WTC11 (cell line): ENCODE results near the gene ZMYND8. TPM values are rescaled to one million over a fixed set of nuclear protein-coding genes. Genes with fewer than 3 reads are reported as not detected.

Experiments used
- ATAC-seq: fragments of 200-7000 bp; cut with Tn5 transposase; 2 replicates; pipeline ENCODE4 v1.10.0; 2021; ENCODE audit warnings: mild to moderate bottlenecking, moderate library complexity
- CTCF ChIA-PET: fragments of 300-600 bp; sonication (Branson Sonifier 250); formaldehyde crosslinking; loops from one replicate; lab custom pipeline; 2021; ENCODE audit warnings: antibody characterized with exemption; lab: Charles Lee
- POLR2A ChIA-PET: fragments of 350-600 bp; sonication (Branson Sonifier 250); formaldehyde crosslinking; loops from one replicate; lab custom pipeline; 2021; ENCODE audit warnings: antibody characterized with exemption; lab: Charles Lee
- DNase-seq: peaks from one replicate; pipeline ENCODE4 v3.0.0; 2021; ENCODE audit warnings: low spot score
- H3K27ac Mint-ChIP-seq: 2 replicates; pipeline ENCODE4 v1.8.0; 2021; ENCODE audit warnings: mixed read lengths
- H3K27me3 Mint-ChIP-seq: 2 replicates; pipeline ENCODE4 v1.8.0; 2021; ENCODE audit warnings: low read depth, mild to moderate bottlenecking, moderate library complexity, mixed read lengths
- H3K36me3 Mint-ChIP-seq: 2 replicates; pipeline ENCODE4 v1.8.0; 2021; ENCODE audit warnings: mixed read lengths
- H3K4me1 Mint-ChIP-seq: 2 replicates; pipeline ENCODE4 v1.8.0; 2022; ENCODE audit warnings: mixed read lengths
- H3K4me3 Mint-ChIP-seq: 2 replicates; pipeline ENCODE4 v1.8.0; 2021; ENCODE audit warnings: mild to moderate bottlenecking, moderate library complexity, mixed read lengths
- H3K9me3 Mint-ChIP-seq: 2 replicates; pipeline ENCODE4 v1.8.0; 2021; ENCODE audit warnings: mixed read lengths
- ATF1 ChIP-seq: sonication (generic); formaldehyde crosslinking; IDR thresholded peaks from 2 replicates; pipeline ENCODE4 v1.8.1; 2023; ENCODE audit warnings: mild to moderate bottlenecking, moderate library complexity, missing genetic modification reagents
- CBFB ChIP-seq: sonication (generic); formaldehyde crosslinking; IDR thresholded peaks from 2 replicates; pipeline ENCODE4 v1.8.1; 2022; ENCODE audit warnings: mild to moderate bottlenecking, low read depth, missing genetic modification reagents
- CREM ChIP-seq: sonication (generic); formaldehyde crosslinking; IDR thresholded peaks from 2 replicates; pipeline ENCODE4 v1.8.1; 2022; ENCODE audit warnings: mild to moderate bottlenecking, missing genetic modification reagents, moderate library complexity
- E2F4 ChIP-seq: sonication (generic); formaldehyde crosslinking; IDR thresholded peaks from 2 replicates; pipeline ENCODE4 v1.8.1; 2022; ENCODE audit warnings: low read depth, mild to moderate bottlenecking, moderate library complexity, missing genetic modification reagents, borderline replicate concordance
- ERG ChIP-seq: fragments of 250-450 bp; sonication (Bioruptor Pico); IDR thresholded peaks from 2 replicates; pipeline ENCODE4 v1.8.0; 2021; ENCODE audit warnings: mild to moderate bottlenecking
- FOXK1 ChIP-seq: sonication (generic); formaldehyde crosslinking; IDR thresholded peaks from 2 replicates; pipeline ENCODE4 v1.8.0; 2022; ENCODE audit warnings: mild to moderate bottlenecking, moderate library complexity, missing genetic modification reagents
- FOXP4 ChIP-seq: sonication (generic); formaldehyde crosslinking; IDR thresholded peaks from 2 replicates; pipeline ENCODE4 v1.8.0; 2022; ENCODE audit warnings: mild to moderate bottlenecking, missing genetic modification reagents
- GTF2I ChIP-seq: fragments of 250-450 bp; sonication (Bioruptor Pico); conservative IDR thresholded peaks from 2 replicates; pipeline ENCODE4 v1.4.0; 2021; ENCODE audit warnings: mild to moderate bottlenecking
- HMGA2 ChIP-seq: fragments of 250-450 bp; sonication (Bioruptor Pico); IDR thresholded peaks from 2 replicates; pipeline ENCODE4 v1.4.0; 2021; ENCODE audit warnings: mild to moderate bottlenecking, moderate library complexity
- JAZF1 ChIP-seq: fragments of 250-450 bp; sonication (Bioruptor Pico); IDR thresholded peaks from 2 replicates; pipeline ENCODE4 v1.9.0; 2021; ENCODE audit warnings: moderate library complexity, mild to moderate bottlenecking, inconsistent platforms
- JUN ChIP-seq: sonication (generic); formaldehyde crosslinking; IDR thresholded peaks from 2 replicates; pipeline ENCODE4 v1.8.0; 2023; ENCODE audit warnings: mild to moderate bottlenecking, missing genetic modification reagents
- KAT7 ChIP-seq: sonication (generic); formaldehyde crosslinking; IDR thresholded peaks from 2 replicates; pipeline ENCODE4 v1.8.1; 2023; ENCODE audit warnings: missing genetic modification reagents, mild to moderate bottlenecking, borderline replicate concordance
- MYBL2 ChIP-seq: sonication (generic); formaldehyde crosslinking; IDR thresholded peaks from 2 replicates; pipeline ENCODE4 v1.8.1; 2023; ENCODE audit warnings: mild to moderate bottlenecking, moderate library complexity, missing genetic modification reagents
- NFYB ChIP-seq: sonication (generic); formaldehyde crosslinking; conservative IDR thresholded peaks from 2 replicates; pipeline ENCODE4 v1.8.0; 2022; ENCODE audit warnings: low read depth, missing genetic modification reagents
- NR1H2 ChIP-seq: sonication (generic); formaldehyde crosslinking; IDR thresholded peaks from 2 replicates; pipeline ENCODE4 v1.9.0; 2021; ENCODE audit warnings: mild to moderate bottlenecking, moderate library complexity, missing genetic modification reagents
- NR2C2 ChIP-seq: sonication (generic); formaldehyde crosslinking; IDR thresholded peaks from 2 replicates; pipeline ENCODE4 v1.8.0; 2022; ENCODE audit warnings: mild to moderate bottlenecking, missing genetic modification reagents
- RORB ChIP-seq: fragments of 250-450 bp; sonication (Bioruptor Pico); IDR thresholded peaks from 2 replicates; pipeline ENCODE4 v1.9.0; 2021; ENCODE audit warnings: mild to moderate bottlenecking
- TEAD1 ChIP-seq: sonication (generic); formaldehyde crosslinking; IDR thresholded peaks from 2 replicates; pipeline ENCODE4 v1.8.0; 2022; ENCODE audit warnings: mild to moderate bottlenecking, missing genetic modification reagents
- ZNF121 ChIP-seq: sonication (generic); formaldehyde crosslinking; IDR thresholded peaks from 2 replicates; pipeline ENCODE4 v1.8.0; 2023; ENCODE audit warnings: missing genetic modification reagents
- ZNF219 ChIP-seq: sonication (generic); formaldehyde crosslinking; IDR thresholded peaks from 2 replicates; pipeline ENCODE4 v1.8.0; 2023; ENCODE audit warnings: missing genetic modification reagents, mild to moderate bottlenecking, borderline replicate concordance
- ZNF281 ChIP-seq: sonication (generic); formaldehyde crosslinking; IDR thresholded peaks from 2 replicates; pipeline ENCODE4 v1.8.0; 2023; ENCODE audit warnings: mild to moderate bottlenecking, missing genetic modification reagents
- ZNF416 ChIP-seq: fragments of 250-450 bp; sonication (Bioruptor Pico); IDR thresholded peaks from 2 replicates; pipeline ENCODE4 v1.9.0; 2021; ENCODE audit warnings: mild to moderate bottlenecking, inconsistent platforms
- ZNF671 ChIP-seq: fragments of 250-450 bp; sonication (Bioruptor Pico); IDR thresholded peaks from 2 replicates; pipeline ENCODE4 v1.8.0; 2021; ENCODE audit warnings: mild to moderate bottlenecking
- total RNA-seq: library from RNA; stranded (reverse); gene quantifications from 3 replicates; pipeline ENCODE4 v1.2.3, GENCODE V29; 2021
- TF ChIP-seq, protein P1 (sequence below): sonication (generic); formaldehyde crosslinking; conservative IDR thresholded peaks from 2 replicates; pipeline ENCODE4 v1.8.1; 2022; ENCODE audit warnings: mild to moderate bottlenecking, missing genetic modification reagents
- TF ChIP-seq, protein P2 (sequence below): sonication (generic); formaldehyde crosslinking; IDR thresholded peaks from 2 replicates; pipeline ENCODE4 v1.8.0; 2023; ENCODE audit warnings: missing genetic modification reagents

ZMYND8 gene
- total RNA-seq, 1 experiment from 2014 or later, result 114 TPM

GRCh38 chr20:47311967-47312681 lies 44.4 kb downstream of the ZMYND8 start:
- Mint-ChIP-seq H3K9me3 (no peaks in the 10 kb centered on the region), H3K4me1 (peaks cover 70% of the 10 kb centered on the region), H3K27me3 (no peaks in the 10 kb centered on the region), H3K27ac (peak overlapping the region; percentile 83), H3K4me3 (no peak overlapping the region), H3K36me3 (peaks cover 29% of the 10 kb centered on the region)
- ATAC-seq (no peak), DNase-seq (no peak)
- ChIA-PET POLR2A (interaction anchor here (1.1 kb wide), 1 partner anchor 42 kb away, joined by 3 read pairs; no protein-coding TSS in a partner anchor), CTCF (interaction anchor here (0.9 to 1.1 kb wide), 3 partner anchors 47 to 116 kb away, joined by 4 to 5 read pairs (median 4); no protein-coding TSS in a partner anchor)
- no peak for TF ChIP-seq ZNF121 (CRISPR knock-in tag)
- TF ChIP-seq ZNF281 (CRISPR knock-in tag), result no peak
- TF ChIP-seq JUN (CRISPR knock-in tag), result no peak
- no peak for TF ChIP-seq ZNF219 (CRISPR knock-in tag)
- no peak for TF ChIP-seq CREM

- Mint-ChIP-seq H3K9me3 (no peaks in the 10 kb centered on the region), H3K4me1 (peaks cover 65% of the 10 kb centered on the region), H3K27me3 (no peaks in the 10 kb centered on the region), H3K27ac (peak overlapping the region; percentile 94), H3K36me3 (peaks cover 35% of the 10 kb centered on the region), H3K4me3 (no peak overlapping the region)
- ATAC-seq (no peak), DNase-seq (no peak)
- CTCF ChIA-PET, result interaction anchor here (0.9 kb wide), 1 partner anchor 48 kb away, joined by 4 read pairs; no protein-coding TSS in a partner anchor
- POLR2A ChIA-PET, result interaction anchor here (0.6 to 1.1 kb wide), 4 partner anchors 12 to 418 kb away, joined by 3 to 23 read pairs (median 3); no protein-coding TSS in a partner anchor
- TF ChIP-seq HMGA2 (CRISPR knock-in tag) (no peak), ZNF671 (CRISPR knock-in tag) (no peak), ATF1 (CRISPR knock-in tag) (no peak), TEAD1 (no peak)
Observed at GRCh38 chr20:47311211-47311610, 45.3 kb downstream of the ZMYND8 start.

- DNase-seq (no peak), ATAC-seq (no peak)
- H3K27me3 Mint-ChIP-seq, result no peaks in the 10 kb centered on the region
- H3K4me3 Mint-ChIP-seq, result no peak overlapping the region
- peak overlapping the region; percentile 94 for H3K27ac Mint-ChIP-seq
- peaks cover 64% of the 10 kb centered on the region for H3K4me1 Mint-ChIP-seq
- ChIA-PET CTCF (no interaction called here), POLR2A (interaction anchor here (0.6 to 1.1 kb wide), 4 partner anchors 12 to 418 kb away, joined by 3 to 23 read pairs (median 4); no protein-coding TSS in a partner anchor)
- peaks cover 39% of the 10 kb centered on the region for H3K36me3 Mint-ChIP-seq
- H3K9me3 Mint-ChIP-seq, result no peaks in the 10 kb centered on the region
- no peak for TF ChIP-seq NFYB (CRISPR knock-in tag)
- TF ChIP-seq, protein P1, sequence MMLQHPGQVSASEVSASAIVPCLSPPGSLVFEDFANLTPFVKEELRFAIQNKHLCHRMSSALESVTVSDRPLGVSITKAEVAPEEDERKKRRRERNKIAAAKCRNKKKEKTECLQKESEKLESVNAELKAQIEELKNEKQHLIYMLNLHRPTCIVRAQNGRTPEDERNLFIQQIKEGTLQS (CRISPR knock-in tag), result no peak
- no peak for TF ChIP-seq NR2C2 (CRISPR knock-in tag)
- no peak for TF ChIP-seq ERG
- no peak for TF ChIP-seq CBFB (CRISPR knock-in tag)
- TF ChIP-seq, protein P2, sequence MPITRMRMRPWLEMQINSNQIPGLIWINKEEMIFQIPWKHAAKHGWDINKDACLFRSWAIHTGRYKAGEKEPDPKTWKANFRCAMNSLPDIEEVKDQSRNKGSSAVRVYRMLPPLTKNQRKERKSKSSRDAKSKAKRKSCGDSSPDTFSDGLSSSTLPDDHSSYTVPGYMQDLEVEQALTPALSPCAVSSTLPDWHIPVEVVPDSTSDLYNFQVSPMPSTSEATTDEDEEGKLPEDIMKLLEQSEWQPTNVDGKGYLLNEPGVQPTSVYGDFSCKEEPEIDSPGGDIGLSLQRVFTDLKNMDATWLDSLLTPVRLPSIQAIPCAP (CRISPR knock-in tag), result no peak
- TF ChIP-seq RORB (CRISPR knock-in tag), result no peak
- TF ChIP-seq E2F4 (CRISPR knock-in tag), result no peak
- no peak for TF ChIP-seq ZNF416
- TF ChIP-seq MYBL2 (CRISPR knock-in tag), result no peak
- TF ChIP-seq GTF2I (CRISPR knock-in tag), result no peak
- no peak for TF ChIP-seq NR1H2 (CRISPR knock-in tag)
- TF ChIP-seq CREM, result no peak
- no peak for TF ChIP-seq FOXK1 (CRISPR knock-in tag)
- TF ChIP-seq KAT7 (CRISPR knock-in tag), result no peak
- TF ChIP-seq JAZF1 (CRISPR knock-in tag), result no peak
- TF ChIP-seq FOXP4 (CRISPR knock-in tag), result no peak
Observed at GRCh38 chr20:47310729-47311128, 45.8 kb downstream of the ZMYND8 start.
